ENCODE data around the gene ALKBH3. TPM values are rescaled to one million over a fixed set of nuclear protein-coding genes. Genes with fewer than 3 reads are reported as not detected.
A peak's percentile ranks its signal among the peaks of the same experiment; 100 is the strongest.

The ALKBH3 gene
- 36.7 and 47.1 TPM in 2 replicates for total RNA-seq (ENCODE audit: low replicate concordance)

DNA sequence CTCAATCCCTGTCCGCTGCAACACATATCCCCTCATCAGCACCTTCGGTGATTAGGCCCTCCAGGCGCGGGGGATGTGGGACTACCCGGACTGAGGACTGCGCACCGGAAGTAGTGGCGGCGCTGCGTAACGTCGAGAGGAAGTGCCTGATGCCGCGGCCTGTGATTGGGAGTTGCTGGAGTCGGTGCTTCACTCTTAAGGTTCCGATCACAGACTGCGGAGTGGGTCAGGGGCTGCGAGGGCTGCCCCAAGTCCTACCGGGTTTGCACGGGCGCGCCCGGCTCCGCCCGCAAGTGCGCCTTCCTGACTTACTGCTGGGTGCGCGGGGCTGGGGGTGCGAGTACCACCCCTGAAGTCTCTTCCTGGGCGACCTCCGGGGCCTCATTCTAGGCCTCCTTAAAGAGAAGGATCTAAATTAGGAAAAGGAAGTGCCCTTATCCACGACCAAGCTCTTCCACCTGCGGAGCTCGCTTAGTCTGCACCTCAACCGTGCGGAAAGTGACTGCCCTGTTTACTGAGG, at the start of gene ALKBH3:
Gene ALKBH3 (plus strand): TSS at position 192 of the 520 bp plus-strand sequence. CDS start 1,822 bp downstream, outside the sequence.
- H3K4me3 ChIP-seq (ENCODE audit: low read depth, low read length) = peak within 1 kb of the TSS; percentile 100
- TF ChIP-seq, protein P1, sequence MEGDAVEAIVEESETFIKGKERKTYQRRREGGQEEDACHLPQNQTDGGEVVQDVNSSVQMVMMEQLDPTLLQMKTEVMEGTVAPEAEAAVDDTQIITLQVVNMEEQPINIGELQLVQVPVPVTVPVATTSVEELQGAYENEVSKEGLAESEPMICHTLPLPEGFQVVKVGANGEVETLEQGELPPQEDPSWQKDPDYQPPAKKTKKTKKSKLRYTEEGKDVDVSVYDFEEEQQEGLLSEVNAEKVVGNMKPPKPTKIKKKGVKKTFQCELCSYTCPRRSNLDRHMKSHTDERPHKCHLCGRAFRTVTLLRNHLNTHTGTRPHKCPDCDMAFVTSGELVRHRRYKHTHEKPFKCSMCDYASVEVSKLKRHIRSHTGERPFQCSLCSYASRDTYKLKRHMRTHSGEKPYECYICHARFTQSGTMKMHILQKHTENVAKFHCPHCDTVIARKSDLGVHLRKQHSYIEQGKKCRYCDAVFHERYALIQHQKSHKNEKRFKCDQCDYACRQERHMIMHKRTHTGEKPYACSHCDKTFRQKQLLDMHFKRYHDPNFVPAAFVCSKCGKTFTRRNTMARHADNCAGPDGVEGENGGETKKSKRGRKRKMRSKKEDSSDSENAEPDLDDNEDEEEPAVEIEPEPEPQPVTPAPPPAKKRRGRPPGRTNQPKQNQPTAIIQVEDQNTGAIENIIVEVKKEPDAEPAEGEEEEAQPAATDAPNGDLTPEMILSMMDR (IDR thresholded peaks at IDR 0.05; ENCODE audit: insufficient read depth, low read length) = peak; percentile 12
- DNase-seq (ENCODE audit: low read depth) = peak; percentile 95

DNA sequence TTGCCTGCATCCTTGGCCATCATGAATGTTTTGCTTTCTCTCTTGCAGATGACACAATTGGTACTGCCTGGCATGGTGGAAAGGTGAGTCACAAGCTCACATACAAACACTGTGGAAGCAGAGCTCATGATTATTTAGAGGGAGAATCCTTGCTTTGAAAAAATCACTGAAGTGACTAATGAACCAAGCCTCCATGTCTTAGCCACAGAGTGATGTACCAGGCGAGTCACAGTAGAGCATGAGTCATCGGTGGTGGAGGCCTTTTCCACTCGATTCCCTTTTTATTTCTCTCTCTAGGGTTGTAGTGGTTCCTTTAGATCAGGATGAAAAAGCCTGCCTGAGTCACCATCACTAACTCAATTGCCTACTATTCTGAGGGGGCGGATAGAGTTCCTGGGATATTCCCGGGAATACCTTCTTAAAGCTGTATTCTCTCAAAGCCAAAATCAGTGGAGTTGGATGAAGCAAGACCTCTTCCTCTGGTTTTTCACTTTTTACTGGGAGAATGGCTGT, 49.6 kb upstream of the ALKBH3 start:
- H3K4me3 ChIP-seq (ENCODE audit: low read depth, low read length) = no peak overlapping the region
- DNase-seq (ENCODE audit: low read depth) = peak; percentile 98
- TF ChIP-seq, protein P1 (IDR thresholded peaks at IDR 0.05; ENCODE audit: insufficient read depth, low read length) = no peak

DNA sequence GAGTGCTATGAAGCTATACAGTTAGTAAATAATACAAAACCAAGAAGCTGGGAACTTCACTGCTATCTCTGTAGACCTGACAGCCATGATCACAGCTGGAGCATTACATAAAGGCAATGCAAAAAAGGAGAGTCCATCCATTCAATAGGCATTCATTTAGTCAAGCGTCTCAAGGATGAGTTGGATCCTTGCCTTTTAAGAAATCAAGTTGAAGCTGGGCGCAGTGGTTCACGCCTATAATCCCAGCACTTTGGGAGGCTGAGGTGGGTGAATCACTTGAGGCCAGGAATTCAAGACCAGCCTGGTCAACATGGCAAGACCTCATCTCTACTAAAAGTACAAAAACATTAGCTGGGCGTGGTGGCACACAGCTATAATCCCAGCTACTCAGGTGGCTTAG, 48.1 kb upstream of the ALKBH3 start:
- TF ChIP-seq, protein P1 (IDR thresholded peaks at IDR 0.05; ENCODE audit: insufficient read depth, low read length) = no peak
- no peak overlapping the region for H3K4me3 ChIP-seq (ENCODE audit: low read depth, low read length)
- no peak for DNase-seq (ENCODE audit: low read depth)

DNA sequence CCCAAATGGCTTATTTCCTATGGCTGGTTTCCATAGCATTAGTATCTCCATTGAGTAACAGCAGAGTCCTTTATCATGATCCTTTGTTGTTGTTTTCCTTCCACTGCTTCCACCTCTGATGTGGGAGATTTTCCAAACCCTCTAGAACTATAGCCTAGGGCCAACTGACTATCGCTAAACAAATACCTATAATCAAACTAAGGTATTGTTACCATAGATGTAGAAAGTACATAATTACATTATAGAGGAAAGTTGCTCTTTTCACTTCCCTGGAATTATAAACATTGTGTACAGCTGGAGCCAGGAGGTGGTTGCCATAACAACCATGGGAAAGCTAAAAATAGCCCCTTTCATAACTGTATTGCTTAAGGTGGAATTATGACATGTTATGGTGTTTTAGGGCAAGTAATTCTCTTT, 47.0 kb upstream of the ALKBH3 start:
- H3K4me3 ChIP-seq (ENCODE audit: low read depth, low read length) = no peak overlapping the region
- peak; percentile 70 for DNase-seq (ENCODE audit: low read depth)
- TF ChIP-seq, protein P1 (IDR thresholded peaks at IDR 0.05; ENCODE audit: insufficient read depth, low read length) = no peak

DNA sequence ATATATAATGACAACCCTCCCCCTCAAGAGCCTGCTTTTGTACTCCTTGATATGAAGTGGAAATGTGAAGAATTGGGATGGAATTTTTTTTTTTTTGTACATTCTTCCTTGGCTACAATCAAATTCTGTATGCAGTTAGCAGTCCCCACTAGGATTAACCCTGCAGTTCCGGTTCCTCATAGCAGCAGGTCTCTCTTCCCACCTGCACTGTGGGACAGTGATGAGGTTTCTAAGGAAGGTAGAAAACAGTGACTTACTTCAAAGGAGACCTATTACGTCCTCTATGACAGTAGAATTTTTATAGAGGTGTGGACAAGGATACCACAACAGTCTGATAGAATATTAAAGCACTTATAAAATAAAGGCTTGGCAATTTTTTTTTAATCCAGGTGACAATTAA, 46.3 kb upstream of the ALKBH3 start:
- no peak overlapping the region for H3K4me3 ChIP-seq (ENCODE audit: low read depth, low read length)
- no peak for DNase-seq (ENCODE audit: low read depth)
- TF ChIP-seq, protein P1 (IDR thresholded peaks at IDR 0.05; ENCODE audit: insufficient read depth, low read length) = no peak

DNA sequence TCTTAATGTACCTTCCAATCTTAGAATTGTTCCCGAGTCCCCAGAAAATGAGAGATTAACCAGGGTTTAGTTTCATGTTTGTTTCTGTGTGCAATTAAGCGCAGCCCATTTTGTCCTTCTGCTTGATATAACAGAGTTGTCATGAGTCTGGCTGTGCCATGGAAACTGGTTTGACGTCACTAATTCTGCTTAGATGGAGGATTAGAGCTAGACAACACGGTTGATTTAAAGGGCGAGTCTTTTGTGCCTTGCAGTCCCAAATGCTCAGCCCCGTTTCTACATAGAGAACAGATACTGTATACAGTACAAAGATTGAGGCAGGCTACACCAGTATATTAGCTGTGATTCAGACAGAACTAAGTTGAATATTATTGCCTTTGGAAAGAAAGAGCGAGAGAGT, 45.5 kb upstream of the ALKBH3 start:
- TF ChIP-seq, protein P1 (IDR thresholded peaks at IDR 0.05; ENCODE audit: insufficient read depth, low read length) = no peak
- DNase-seq (ENCODE audit: low read depth) = no peak

DNA sequence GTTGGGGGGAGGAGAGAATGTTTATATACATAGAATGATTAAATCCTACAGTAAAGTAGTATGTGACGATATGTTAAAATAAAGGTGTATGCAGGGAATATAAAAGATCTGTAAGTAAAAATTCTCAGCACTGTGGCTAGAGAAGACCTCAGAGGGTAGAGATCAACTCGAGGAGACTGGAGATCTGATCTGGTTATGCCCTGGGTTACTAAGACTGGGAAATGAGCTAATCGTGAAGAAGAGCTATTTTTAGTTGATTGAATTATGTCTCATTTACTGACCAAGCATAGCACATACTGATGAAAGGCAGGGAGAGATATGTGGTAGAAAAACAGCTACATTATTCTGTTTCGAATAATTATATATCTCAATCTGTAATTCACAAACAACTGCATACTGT, 42.8 kb upstream of the ALKBH3 start:
- TF ChIP-seq, protein P1 (IDR thresholded peaks at IDR 0.05; ENCODE audit: insufficient read depth, low read length) = no peak
- DNase-seq (ENCODE audit: low read depth) = no peak
- no peak overlapping the region for H3K4me3 ChIP-seq (ENCODE audit: low read depth, low read length)

More for the DNA sequence above, 45.5 kb upstream of the ALKBH3 start:
- H3K4me3 ChIP-seq (ENCODE audit: low read depth, low read length) = no peak overlapping the region

Measured in fibroblast of the aortic adventitia (primary cell).